DND-41 (cell line): ENCODE measurements around the gene PTHLH.

Experiments used
- EZH2 ChIP-seq: IDR thresholded peaks from 3 replicates; pipeline ENCODE4 v1.6.1; 2012; ENCODE audit warnings: borderline replicate concordance, low read depth, mild to moderate bottlenecking, moderate library complexity, low read length, inconsistent platforms; ENCODE audit not compliant: severe bottlenecking
- TF ChIP-seq, protein P1 (sequence below): IDR thresholded peaks from 2 replicates; pipeline ENCODE4 v1.5.1; 2012; ENCODE audit warnings: borderline replicate concordance, low read length, moderate library complexity, mild to moderate bottlenecking; ENCODE audit not compliant: poor library complexity, severe bottlenecking; ENCODE audit errors: extremely low read depth

DNA sequence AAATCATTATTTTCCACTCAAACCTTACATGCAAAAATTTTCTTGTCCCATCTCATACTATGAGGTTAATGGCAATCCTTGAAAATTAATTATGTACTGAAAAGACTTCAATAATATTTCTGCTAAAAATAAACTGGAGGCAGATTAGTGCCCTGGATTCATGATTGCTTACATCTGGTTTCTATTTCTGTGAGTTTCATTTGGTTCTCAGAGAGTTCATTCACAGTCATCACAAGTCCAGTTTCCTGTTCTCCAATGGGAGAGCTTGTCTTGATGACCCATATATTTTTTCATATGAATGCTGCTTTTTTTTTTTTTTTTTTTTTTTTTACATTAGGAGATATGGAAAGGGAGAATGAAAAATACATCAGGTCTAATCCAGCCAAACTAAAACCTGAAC, 6.6 kb upstream of the PTHLH start:
- TF ChIP-seq, protein P1, sequence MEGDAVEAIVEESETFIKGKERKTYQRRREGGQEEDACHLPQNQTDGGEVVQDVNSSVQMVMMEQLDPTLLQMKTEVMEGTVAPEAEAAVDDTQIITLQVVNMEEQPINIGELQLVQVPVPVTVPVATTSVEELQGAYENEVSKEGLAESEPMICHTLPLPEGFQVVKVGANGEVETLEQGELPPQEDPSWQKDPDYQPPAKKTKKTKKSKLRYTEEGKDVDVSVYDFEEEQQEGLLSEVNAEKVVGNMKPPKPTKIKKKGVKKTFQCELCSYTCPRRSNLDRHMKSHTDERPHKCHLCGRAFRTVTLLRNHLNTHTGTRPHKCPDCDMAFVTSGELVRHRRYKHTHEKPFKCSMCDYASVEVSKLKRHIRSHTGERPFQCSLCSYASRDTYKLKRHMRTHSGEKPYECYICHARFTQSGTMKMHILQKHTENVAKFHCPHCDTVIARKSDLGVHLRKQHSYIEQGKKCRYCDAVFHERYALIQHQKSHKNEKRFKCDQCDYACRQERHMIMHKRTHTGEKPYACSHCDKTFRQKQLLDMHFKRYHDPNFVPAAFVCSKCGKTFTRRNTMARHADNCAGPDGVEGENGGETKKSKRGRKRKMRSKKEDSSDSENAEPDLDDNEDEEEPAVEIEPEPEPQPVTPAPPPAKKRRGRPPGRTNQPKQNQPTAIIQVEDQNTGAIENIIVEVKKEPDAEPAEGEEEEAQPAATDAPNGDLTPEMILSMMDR = no peak
- no peak for TF ChIP-seq EZH2
